Ovary (tissue), 9 donors: ENCODE results near the gene PHLDB1. TPM values are rescaled to one million over a fixed set of nuclear protein-coding genes. Genes with fewer than 3 reads are reported as not detected.
"Not testable (repeated sequence)": the region's sequence is repeated elsewhere in the genome, so short reads cannot be mapped to it uniquely, and the experiment has no call there.

Experiments
- DNase-seq, 5 donors: peaks; one replicate each; pipeline ENCODE4 v3.0.0-alpha.2; 2019 to 2020
- H3K27ac ChIP-seq, 2 donors: fragments of 200-600 bp; one replicate each; pipeline versions ENCODE4 v1.5.1 to v1.8.0; 2019 to 2022
- H3K27me3 ChIP-seq: fragments of 200-600 bp; one replicate; pipeline ENCODE4 v1.8.0; 2022
- H3K36me3 ChIP-seq: fragments of 200-600 bp; sonication (generic); one replicate; pipeline ENCODE4 v1.5.1; 2019
- H3K4me1 ChIP-seq: one replicate; pipeline ENCODE4 v1.8.1; 2013; ENCODE audit warnings: mild to moderate bottlenecking, moderate library complexity; ENCODE audit not compliant: insufficient read depth
- H3K4me3 ChIP-seq: fragments of 200-600 bp; sonication (generic); one replicate; pipeline ENCODE4 v1.5.1; 2017
- H3K9me3 ChIP-seq, 2 donors: fragments of 200-600 bp in 1 of 2; sonication (generic) in 1 of 2; one replicate each; pipeline versions ENCODE4 v1.5.1 to v1.8.1; 2013 to 2019; ENCODE audit warnings: mild to moderate bottlenecking in 1 of 2, moderate library complexity in 1 of 2
- EP300 ChIP-seq: sonication (generic); formaldehyde crosslinking; IDR thresholded peaks from one replicate; pipeline ENCODE4 v1.6.1; 2017; ENCODE audit warnings: antibody characterized with exemption
- POLR2A ChIP-seq: fragments of 450-650 bp; IDR thresholded peaks from one replicate; pipeline ENCODE4 v1.6.1; 2017; ENCODE audit warnings: antibody characterized with exemption, mild to moderate bottlenecking, moderate library complexity
- WGBS, 3 donors: extraction: QIAGEN DNeasy Blood & Tissue Kit in 1 of 3; methylation state at CpG; one replicate each; pipeline versions ENCODE4 v1.1.5 to v1.1.7; 2013 to 2017; 5-methylcytosine and 5-hydroxymethylcytosine counted together
- intact Hi-C, 4 donors: fragments of 100-400 bp; cut with DNase I; formaldehyde crosslinking; loops; one replicate each; pipeline versions ENCODE4 v1.11.0 to v1.15.1; 2022 to 2023
- polyA plus RNA-seq, 2 donors: library from polyadenylated mRNA; stranded (reverse); fragments of 200-250 nt in 1 of 2; fragments of 350-450 nt in 1 of 2; fragmentation: Illumina TruSeq in 1 of 2; extraction: RNeasy Lipid Tissue Mini Kit (QIAGEN cat#74804) in 1 of 2; gene quantifications; one replicate each; pipeline ENCODE4 v1.2.3, GENCODE V29; 2013 to 2014
- total RNA-seq, 7 donors: library from RNA; depleted of rRNA in 2 of 7; stranded (reverse); fragments of >200 nt in 2 of 7; fragmentation: NEBNext Ultra II Directional in 3 of 7; extraction: Animal tissue kit (Norgen Biotek cat#: 25700) in 3 of 7; gene quantifications; one replicate each; pipeline versions ENCODE4 v1.1.0 to v1.2.4, GENCODE V29; 2016 to 2023
- TF ChIP-seq, protein P1 (sequence below), 3 donors: fragments of 450-650 bp in 2 of 3; fragments of 200-600 bp in 1 of 3; IDR thresholded peaks; one replicate each; pipeline versions ENCODE4 v1.5.1 to v1.8.0; 2016 to 2022; ENCODE audit warnings: antibody characterized with exemption in 3 of 3, mild to moderate bottlenecking in 1 of 3
- donor health status: DM: no; HTN: no; CAD: no; lungs with moderate emphysema.
- donor health status: DM: no; HTN: no; CAD: no.
- donor health status: Bipolar disorder and iron deficiency.
- donor health status: DM: yes; HTN: yes; CAD: no.
- donor health status: DM: no; HTN: no; CAD: no.
- donor health status: DM: yes; HTN: yes; CAD: no.

Gene PHLDB1
- total and polyA plus RNA-seq, 9 donors = 46.2 to 265 (median 137) TPM

GRCh38 chr11:118677977-118678376 is 70.6 kb downstream of the PHLDB1 start:
- Histone ChIP-seq H3K27me3 (no peaks in the 10 kb centered on the region), H3K27ac (no peak overlapping the region), H3K4me1 (no peaks in the 10 kb centered on the region), H3K36me3 (no peaks in the 10 kb centered on the region), H3K9me3 (no peaks in the 10 kb centered on the region), H3K4me3 (no peak overlapping the region)
- no peak for TF ChIP-seq EP300
- TF ChIP-seq, protein P1, sequence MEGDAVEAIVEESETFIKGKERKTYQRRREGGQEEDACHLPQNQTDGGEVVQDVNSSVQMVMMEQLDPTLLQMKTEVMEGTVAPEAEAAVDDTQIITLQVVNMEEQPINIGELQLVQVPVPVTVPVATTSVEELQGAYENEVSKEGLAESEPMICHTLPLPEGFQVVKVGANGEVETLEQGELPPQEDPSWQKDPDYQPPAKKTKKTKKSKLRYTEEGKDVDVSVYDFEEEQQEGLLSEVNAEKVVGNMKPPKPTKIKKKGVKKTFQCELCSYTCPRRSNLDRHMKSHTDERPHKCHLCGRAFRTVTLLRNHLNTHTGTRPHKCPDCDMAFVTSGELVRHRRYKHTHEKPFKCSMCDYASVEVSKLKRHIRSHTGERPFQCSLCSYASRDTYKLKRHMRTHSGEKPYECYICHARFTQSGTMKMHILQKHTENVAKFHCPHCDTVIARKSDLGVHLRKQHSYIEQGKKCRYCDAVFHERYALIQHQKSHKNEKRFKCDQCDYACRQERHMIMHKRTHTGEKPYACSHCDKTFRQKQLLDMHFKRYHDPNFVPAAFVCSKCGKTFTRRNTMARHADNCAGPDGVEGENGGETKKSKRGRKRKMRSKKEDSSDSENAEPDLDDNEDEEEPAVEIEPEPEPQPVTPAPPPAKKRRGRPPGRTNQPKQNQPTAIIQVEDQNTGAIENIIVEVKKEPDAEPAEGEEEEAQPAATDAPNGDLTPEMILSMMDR (IDR thresholded peaks at IDR 0.05) = no peak
- TF ChIP-seq POLR2A = no peak
- 93 to 98% (median 95%) methylated on average over 6 of the region's 6 CpGs for WGBS, 3 donors
- intact Hi-C loops = no loop called here
- no peak for DNase-seq

GRCh38 chr11:118678908-118679307 is 71.5 kb downstream of the PHLDB1 start:
- peak in 1 of 5 donors; percentile 40 for DNase-seq
- H3K4me3 ChIP-seq, H3K4me1 ChIP-seq, H3K27me3 ChIP-seq, H3K36me3 ChIP-seq, H3K9me3 ChIP-seq, H3K27ac ChIP-seq, intact Hi-C loops: not testable (repeated sequence)
- WGBS, 3 donors = 29 to 34% (median 31%) methylated on average over 11 of the region's 11 CpGs

GRCh38 chr11:118679483-118679882 is 72.1 kb downstream of the PHLDB1 start, which contains the start of gene TREH:
TREH (minus strand) TSS chr11:118679650; CDS start chr11:118679627, 23 bp downstream.
- intact Hi-C loops = no loop called here
- Histone ChIP-seq H3K4me3 (no peak within 1 kb of the TSS), H3K36me3 (no peaks in the 10 kb centered on the region), H3K27me3 (no peaks in the 10 kb centered on the region), H3K9me3 (no peaks in the 10 kb centered on the region), H3K27ac (no peak within 1 kb of the TSS), H3K4me1 (no peaks in the 10 kb centered on the region)
- DNase-seq = no peak
- 77 to 86% (median 84%) methylated on average over 5 of the region's 5 CpGs for WGBS, 3 donors
- no peak for TF ChIP-seq POLR2A
- TF ChIP-seq, protein P1 (IDR thresholded peaks at IDR 0.05) = no peak
- TF ChIP-seq EP300 = no peak

DNA sequence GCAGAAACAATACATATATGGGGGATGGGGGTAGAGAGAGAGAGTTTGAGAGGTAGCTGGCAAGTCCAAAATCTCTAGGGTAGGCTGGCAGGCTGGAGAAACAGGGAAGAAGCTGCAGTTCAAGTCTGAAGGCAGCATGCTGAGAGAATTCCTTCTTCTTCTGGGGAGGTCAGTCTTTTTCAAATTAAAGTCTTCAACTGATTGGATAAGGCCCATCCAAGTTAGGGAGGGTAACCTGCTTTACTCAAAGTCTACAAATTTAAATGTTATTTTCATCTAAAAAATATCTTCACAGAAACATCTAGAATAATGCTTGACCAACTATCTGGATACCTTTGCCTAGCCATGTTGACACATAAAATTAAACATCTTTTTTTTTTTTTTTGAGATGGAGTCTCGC is 75.0 kb downstream of the PHLDB1 start:
- no peaks in the 10 kb centered on the region for H3K4me1 ChIP-seq
- no peak overlapping the region for H3K27ac ChIP-seq
- no peaks in the 10 kb centered on the region for H3K9me3 ChIP-seq
- 86 to 95% (median 90%) methylated on average over 1 of the region's 1 CpG for WGBS, 3 donors
- no peak for TF ChIP-seq POLR2A
- TF ChIP-seq EP300 = no peak
- TF ChIP-seq, protein P1 (IDR thresholded peaks at IDR 0.05) = no peak
- DNase-seq = no peak
- H3K27me3 ChIP-seq = no peaks in the 10 kb centered on the region
- intact Hi-C loops = no loop called here
- no peak overlapping the region for H3K4me3 ChIP-seq
- no peaks in the 10 kb centered on the region for H3K36me3 ChIP-seq

DNA sequence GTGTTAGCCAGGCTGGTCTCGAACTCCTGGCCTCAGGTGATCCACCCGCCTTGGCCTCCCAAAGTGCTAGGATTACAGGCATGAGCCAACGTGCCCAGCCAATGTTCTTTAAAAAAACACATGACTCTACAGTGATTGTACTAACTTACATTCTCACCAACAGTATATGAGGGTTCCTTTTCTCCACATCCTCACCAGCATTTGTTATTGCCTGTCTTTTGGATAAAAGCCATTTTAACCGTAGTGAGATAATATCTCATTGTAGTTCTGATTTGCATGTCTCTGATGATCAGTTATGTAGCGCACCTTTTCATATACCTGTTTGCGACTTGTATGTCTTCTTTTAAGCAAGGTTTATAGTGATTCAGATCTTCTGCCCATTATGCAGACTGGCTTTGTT is 75.5 kb downstream of the PHLDB1 start:
- DNase-seq, H3K4me3 ChIP-seq, H3K27ac ChIP-seq, H3K9me3 ChIP-seq, H3K27me3 ChIP-seq, intact Hi-C loops, H3K36me3 ChIP-seq, H3K4me1 ChIP-seq: not testable (repeated sequence)
- WGBS, 3 donors = 74 to 78% (median 75%) methylated on average over 6 of the region's 6 CpGs

DNA sequence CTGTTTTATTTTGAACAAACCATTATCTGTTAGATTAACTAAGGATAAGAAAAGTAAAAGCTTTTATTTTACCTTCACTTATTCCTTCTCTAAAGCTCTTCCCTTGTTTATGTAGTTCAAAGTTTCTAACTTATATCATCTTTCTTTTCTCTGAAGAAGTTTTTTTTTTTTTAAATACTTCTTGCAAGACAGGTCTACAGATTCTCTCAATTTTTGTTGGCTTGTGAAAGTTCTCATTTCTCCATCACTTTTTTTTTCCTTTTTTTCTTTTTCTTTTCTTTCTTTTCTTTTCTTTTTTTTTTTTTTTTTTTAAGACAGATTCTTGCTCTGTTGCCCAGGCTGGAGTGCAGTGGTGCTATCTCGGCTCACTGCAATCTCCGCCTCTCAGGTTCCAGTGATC is 76.8 kb downstream of the PHLDB1 start:
- 78 to 87% (median 86%) methylated on average over 2 of the region's 2 CpGs for WGBS, 3 donors
- no peak overlapping the region for H3K4me3 ChIP-seq
- H3K36me3 ChIP-seq = no peaks in the 10 kb centered on the region
- no peaks in the 10 kb centered on the region for H3K9me3 ChIP-seq
- DNase-seq = no peak
- intact Hi-C loops = no loop called here
- H3K4me1 ChIP-seq = no peaks in the 10 kb centered on the region
- no peaks in the 10 kb centered on the region for H3K27me3 ChIP-seq
- H3K27ac ChIP-seq = no peak overlapping the region
- TF ChIP-seq, protein P1 (IDR thresholded peaks at IDR 0.05) = no peak
- TF ChIP-seq EP300 (no peak), POLR2A (no peak)
